Omental fat pad (tissue), 4 donors: ENCODE measurements around the gene FXR2. TPM values are rescaled to one million over a fixed set of nuclear protein-coding genes. Genes with fewer than 3 reads are reported as not detected.
A peak's percentile ranks its signal among the peaks of the same experiment; 100 is the strongest.

Experiments
- ATAC-seq: fragments of 150-250 bp; one replicate; pipeline ENCODE4 v1.9.1; 2016; ENCODE audit warnings: mild to moderate bottlenecking, moderate library complexity; ENCODE audit not compliant: low FRiP score
- DNase-seq: peaks from one replicate; pipeline ENCODE4 v3.0.0-alpha.2; 2019; ENCODE audit warnings: low spot score
- CTCF ChIP-seq, 3 donors: fragments of 450-650 bp; IDR thresholded peaks; one replicate each; pipeline ENCODE4 v1.5.1; 2016 to 2017; ENCODE audit warnings: antibody characterized with exemption in 3 of 3, mild to moderate bottlenecking in 3 of 3, moderate library complexity in 2 of 3
- total RNA-seq, 4 donors: library from RNA; depleted of rRNA; stranded (reverse); fragments of >200 nt; gene quantifications; one replicate each; pipeline ENCODE4 v1.1.0, GENCODE V29; 2016

The FXR2 gene
- total RNA-seq, 4 donors from 2014 or later: 17.8 to 30.3 (median 22.7) TPM

GRCh38 chr17:7570351-7570750 is 44.3 kb downstream of the FXR2 start:
- no peak for ATAC-seq
- TF ChIP-seq CTCF (IDR thresholded peaks at IDR 0.05): no peak
- no peak for DNase-seq

GRCh38 chr17:7569571-7569970 is 45.1 kb downstream of the FXR2 start:
- ATAC-seq (no peak), DNase-seq (no peak)
- no peak for TF ChIP-seq CTCF (IDR thresholded peaks at IDR 0.05)

- ATAC-seq (no peak), DNase-seq (no peak)
- TF ChIP-seq CTCF (IDR thresholded peaks at IDR 0.05): no peak
Measured at GRCh38 chr17:7563115-7563869, 51.4 kb downstream of the FXR2 start.

GRCh38 chr17:7562208-7562605 is 52.5 kb downstream of the FXR2 start:
- TF ChIP-seq CTCF (IDR thresholded peaks at IDR 0.05): no peak
- no peak for ATAC-seq

GRCh38 chr17:7561589-7562207 is 53.0 kb downstream of the FXR2 start, which contains the start of gene SENP3:
Gene SENP3 (plus strand): TSS chr17:7561919. CDS start chr17:7563077, 1,158 bp downstream.
- ATAC-seq (peak; percentile 58), DNase-seq (no peak)
- TF ChIP-seq CTCF (IDR thresholded peaks at IDR 0.05): no peak

More at GRCh38 chr17:7562208-7562605, 52.5 kb downstream of the FXR2 start:
- no peak for DNase-seq

- peak; percentile 80 for DNase-seq
- peak in 1 of 3 donors; percentile 91 for TF ChIP-seq CTCF (IDR thresholded peaks at IDR 0.05)
- ATAC-seq: peak; percentile 69
Measured at GRCh38 chr17:7561028-7561575, 53.6 kb downstream of the FXR2 start.
